SK-N-SH (cell line): ENCODE results near the gene FDXACB1. TPM values are rescaled to one million over a fixed set of nuclear protein-coding genes. Genes with fewer than 3 reads are reported as not detected.
A peak's percentile ranks its signal among the peaks of the same experiment; 100 is the strongest.

Source experiments
- CTCF ChIA-PET: fragments of 300-600, 350-600 bp; formaldehyde crosslinking; extraction: SDS; loops from one replicate; lab custom pipeline; 2021; lab: Yijun Ruan, JAX
- POLR2A ChIA-PET: fragments of 350-600 bp; sonication (Branson Sonifier 250); formaldehyde crosslinking; extraction: SDS; loops from one replicate; lab custom pipeline; 2020; ENCODE audit warnings: antibody characterized with exemption, inconsistent platforms; lab: Yijun Ruan, JAX
- DNase-seq: peaks from one replicate; pipeline ENCODE4 v3.0.0; 2012
- H2AFZ ChIP-seq: fragments of 200-600 bp; sonication (generic); 2 replicates; pipeline ENCODE4 v1.8.1; 2016; ENCODE audit warnings: antibody characterized with exemption, mild to moderate bottlenecking, low read depth
- H3F3A ChIP-seq: fragments of 200-600 bp; sonication (generic); replicated peaks from 2 replicates; pipeline ENCODE3; 2016; ENCODE audit warnings: antibody characterized with exemption, mild to moderate bottlenecking; ENCODE audit not compliant: insufficient read depth
- H3K27ac ChIP-seq, 2 experiments: fragments of 200-500 bp in 1 of 2; fragments of 200-600 bp in 1 of 2; sonication (Bioruptor generic) in 1 of 2; sonication (generic), shearing (Covaris generic) in 1 of 2; 2 replicates each; pipeline versions ENCODE4 v1.5.1 to v1.6.1; 2014 to 2016; ENCODE audit warnings: low read depth in 2 of 2, inconsistent platforms in 1 of 2, low read length in 1 of 2, mild to moderate bottlenecking in 1 of 2, mixed read lengths in 1 of 2
- H3K27me3 ChIP-seq: fragments of 200-600 bp; sonication (generic), shearing (Covaris generic); 2 replicates; pipeline ENCODE4 v1.6.1; 2016; ENCODE audit warnings: mixed run types; ENCODE audit not compliant: insufficient read depth
- H3K36me3 ChIP-seq, 2 experiments: fragments of 200-500 bp in 1 of 2; fragments of 200-600 bp in 1 of 2; sonication (Bioruptor generic) in 1 of 2; sonication (generic) in 1 of 2; replicated peaks in 1 of 2; 2 replicates each; pipeline versions ENCODE3 to v1.5.1; 2014 to 2016; ENCODE audit warnings: low read length in 1 of 2, mild to moderate bottlenecking in 1 of 2; ENCODE audit not compliant: insufficient read depth in 2 of 2, control insufficient read depth in 1 of 2
- H3K4me1 ChIP-seq, 2 experiments: fragments of 200-500 bp in 1 of 2; fragments of 200-600 bp in 1 of 2; sonication (Bioruptor generic) in 1 of 2; sonication (generic), shearing (Covaris generic) in 1 of 2; 2 replicates each; pipeline versions ENCODE4 v1.5.1 to v1.6.1; 2014 to 2016; ENCODE audit warnings: low read depth in 1 of 2, low read length in 1 of 2, mixed run types in 1 of 2; ENCODE audit not compliant: insufficient read depth in 2 of 2, control insufficient read depth in 1 of 2
- H3K4me2 ChIP-seq: fragments of 200-600 bp; sonication (generic), shearing (Covaris generic); 2 replicates; pipeline ENCODE4 v1.6.1; 2017; ENCODE audit warnings: mixed run types
- H3K4me3 ChIP-seq, 2 experiments: fragments of 200-500 bp in 1 of 2; fragments of 200-600 bp in 1 of 2; sonication (Bioruptor generic) in 1 of 2; sonication (generic), shearing (Covaris generic) in 1 of 2; 2 replicates each; pipeline versions ENCODE4 v1.5.1 to v1.8.1; 2014 to 2016; ENCODE audit warnings: low read depth in 2 of 2, inconsistent platforms in 1 of 2, low read length in 1 of 2, mild to moderate bottlenecking in 1 of 2, mixed read lengths in 1 of 2, moderate library complexity in 1 of 2
- H3K79me2 ChIP-seq: fragments of 200-600 bp; sonication (generic); 2 replicates; pipeline ENCODE4 v1.8.1; 2017; ENCODE audit warnings: mild to moderate bottlenecking; ENCODE audit not compliant: insufficient read depth
- H3K9ac ChIP-seq: fragments of 200-600 bp; sonication (generic); 2 replicates; pipeline ENCODE4 v1.6.1; 2017; ENCODE audit warnings: mixed run types
- H3K9me2 ChIP-seq: fragments of 200-600 bp; sonication (generic); 2 replicates; pipeline ENCODE4 v1.6.1; 2017; ENCODE audit warnings: mixed run types
- H3K9me3 ChIP-seq: fragments of 200-600 bp; sonication (generic); 2 replicates; pipeline ENCODE4 v1.6.1; 2017; ENCODE audit warnings: mixed run types, mild to moderate bottlenecking, moderate library complexity
- H4K20me1 ChIP-seq: fragments of 200-600 bp; sonication (generic); 2 replicates; pipeline ENCODE4 v1.6.1; 2017; ENCODE audit warnings: mild to moderate bottlenecking, mixed run types; ENCODE audit not compliant: insufficient read depth
- CHD2 ChIP-seq: fragments of 150-350 bp; IDR thresholded peaks from 2 replicates; pipeline ENCODE4 v1.6.1; 2018; ENCODE audit warnings: low read length; ENCODE audit not compliant: partially characterized antibody
- CTCF ChIP-seq: fragments of 200-600 bp; sonication (generic); IDR thresholded peaks from 2 replicates; pipeline ENCODE4 v1.6.1; 2017; ENCODE audit warnings: antibody characterized with exemption, mild to moderate bottlenecking, moderate library complexity
- EP300 ChIP-seq, 2 experiments: IDR thresholded peaks; 2 replicates each; pipeline versions ENCODE4 v1.4.0 to v1.6.1; 2012; ENCODE audit warnings: borderline replicate concordance in 1 of 2, low read depth in 1 of 2, low read length in 1 of 2
- FOSL2 ChIP-seq: IDR thresholded peaks from 2 replicates; pipeline ENCODE4 v1.4.0; 2012; ENCODE audit warnings: low read depth, mild to moderate bottlenecking, moderate library complexity, borderline replicate concordance
- FOXM1 ChIP-seq: IDR thresholded peaks from 2 replicates; pipeline ENCODE4 v1.4.0; 2012; ENCODE audit warnings: low read depth, mild to moderate bottlenecking
- GABPA ChIP-seq: IDR thresholded peaks from 2 replicates; pipeline ENCODE4 v1.4.0; 2012; ENCODE audit warnings: low read depth, mild to moderate bottlenecking
- JUND ChIP-seq: IDR thresholded peaks from 2 replicates; pipeline ENCODE4 v1.4.0; 2012
- MEF2A ChIP-seq: IDR thresholded peaks from 2 replicates; pipeline ENCODE4 v1.4.0; 2012; ENCODE audit warnings: low read depth, borderline replicate concordance
- NFIC ChIP-seq: IDR thresholded peaks from 2 replicates; pipeline ENCODE4 v1.4.0; 2012; ENCODE audit warnings: borderline replicate concordance
- PBX3 ChIP-seq: IDR thresholded peaks from 2 replicates; pipeline ENCODE4; 2012
- RAD21 ChIP-seq: IDR thresholded peaks from 2 replicates; pipeline ENCODE4 v1.6.1; 2012; ENCODE audit warnings: mild to moderate bottlenecking, low read length
- RCOR1 ChIP-seq: fragments of 150-350 bp; IDR thresholded peaks from 2 replicates; pipeline ENCODE4 v1.6.1; 2017; ENCODE audit warnings: antibody characterized with exemption, low read length
- RFX5 ChIP-seq: IDR thresholded peaks from 2 replicates; pipeline ENCODE4 v1.6.1; 2012; ENCODE audit warnings: mild to moderate bottlenecking, improper control_type of control experiment, low read length
- SIN3A ChIP-seq: IDR thresholded peaks from 2 replicates; pipeline ENCODE4 v1.6.1; 2012; ENCODE audit warnings: low read depth, mild to moderate bottlenecking, low read length, moderate library complexity, borderline replicate concordance
- TCF12 ChIP-seq: IDR thresholded peaks from 2 replicates; pipeline ENCODE4 v1.4.0; 2012
- TEAD4 ChIP-seq: IDR thresholded peaks from 2 replicates; pipeline ENCODE4 v1.4.0; 2012; ENCODE audit warnings: mild to moderate bottlenecking, borderline replicate concordance; ENCODE audit not compliant: insufficient read depth
- USF2 ChIP-seq: fragments of 150-350 bp; IDR thresholded peaks from 2 replicates; pipeline ENCODE4 v1.6.1; 2017; ENCODE audit warnings: antibody characterized with exemption, low read length, low read depth, borderline replicate concordance
- WGBS: methylation state at CpG from one replicate; pipeline ENCODE4 v1.1.6; 2017; ENCODE audit warnings: low lambda C conversion rate; 5-methylcytosine and 5-hydroxymethylcytosine counted together
- polyA plus RNA-seq, 3 experiments: library from polyadenylated mRNA; depleted of rRNA; stranded (reverse); fragments of >200 nt; gene quantifications; 2 replicates each; pipeline ENCODE4 v1.2.3, GENCODE V29; 2012
- TF ChIP-seq, protein P1 (sequence below): IDR thresholded peaks from 2 replicates; pipeline ENCODE4 v1.4.0; 2012; ENCODE audit warnings: low read depth
- TF ChIP-seq, protein P2 (sequence below): fragments of 150-350 bp; IDR thresholded peaks from 2 replicates; pipeline ENCODE4 v1.6.1; 2016; ENCODE audit warnings: mild to moderate bottlenecking, low read depth, low read length

FDXACB1 gene
- polyA plus RNA-seq, 1 of the 3 experiments (the other 2 are of a cell fraction), result 2.8 TPM

- CTCF ChIA-PET, result interaction anchor here (1.3 kb wide), 1 partner anchor 252 kb away, joined by 3 read pairs; the partner anchor contains the start of gene BCO2
- WGBS, result 58% methylated on average over 5 of the region's 5 CpGs
- peak overlapping the region; percentile 30; the same call in 1 of the 2 replicates for H3K9ac ChIP-seq
These were observed 44.4 kb upstream of the FDXACB1 start for GRCh38 chr11:111923351-111923788.

More at GRCh38 chr11:111923351-111923788, 44.4 kb upstream of the FDXACB1 start:
- Histone ChIP-seq H3K79me2 (no peaks in the 10 kb centered on the region), H3K27ac (peak overlapping the region in 1 of 2 experiments; percentile 66; a peak in 2 of 4 replicates), H3K4me2 (peak overlapping the region; percentile 63), H3K9me2 (no peaks in the 10 kb centered on the region), H3K4me3 (no peak overlapping the region), H3F3A (peaks cover 20% of the 10 kb centered on the region), H2AFZ (peak overlapping the region; percentile 68), H3K36me3 (no peaks in the 10 kb centered on the region), H3K9me3 (no peaks in the 10 kb centered on the region), H3K4me1 (peaks cover 7 to 31% of the 10 kb centered on the region in 2 experiments), H3K27me3 (no peaks in the 10 kb centered on the region), H4K20me1 (no peaks in the 10 kb centered on the region)
- POLR2A ChIA-PET, result no interaction called here
- DNase-seq, result no peak
- TF ChIP-seq FOXM1 (no peak), TCF12 (no peak), CTCF (no peak), JUND (no peak), EP300 (IDR thresholded peaks at IDR 0.05; ENCODE audit: borderline replicate concordance in 1 of 2, low read depth in 1 of 2, low read length in 1 of 2) (no peak), RFX5 (no peak), SIN3A (no peak), MEF2A (no peak), TEAD4 (no peak), PBX3 (no peak), RAD21 (no peak), USF2 (no peak), FOSL2 (no peak), GABPA (no peak), NFIC (no peak), RCOR1 (no peak), CHD2 (no peak)
- TF ChIP-seq, protein P1, sequence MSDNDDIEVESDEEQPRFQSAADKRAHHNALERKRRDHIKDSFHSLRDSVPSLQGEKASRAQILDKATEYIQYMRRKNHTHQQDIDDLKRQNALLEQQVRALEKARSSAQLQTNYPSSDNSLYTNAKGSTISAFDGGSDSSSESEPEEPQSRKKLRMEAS, result no peak
- TF ChIP-seq, protein P2, sequence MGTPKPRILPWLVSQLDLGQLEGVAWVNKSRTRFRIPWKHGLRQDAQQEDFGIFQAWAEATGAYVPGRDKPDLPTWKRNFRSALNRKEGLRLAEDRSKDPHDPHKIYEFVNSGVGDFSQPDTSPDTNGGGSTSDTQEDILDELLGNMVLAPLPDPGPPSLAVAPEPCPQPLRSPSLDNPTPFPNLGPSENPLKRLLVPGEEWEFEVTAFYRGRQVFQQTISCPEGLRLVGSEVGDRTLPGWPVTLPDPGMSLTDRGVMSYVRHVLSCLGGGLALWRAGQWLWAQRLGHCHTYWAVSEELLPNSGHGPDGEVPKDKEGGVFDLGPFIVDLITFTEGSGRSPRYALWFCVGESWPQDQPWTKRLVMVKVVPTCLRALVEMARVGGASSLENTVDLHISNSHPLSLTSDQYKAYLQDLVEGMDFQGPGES, result no peak
